Spleen (tissue), 13 donors: ENCODE measurements around the gene FAM13B. TPM values are rescaled to one million over a fixed set of nuclear protein-coding genes. Genes with fewer than 3 reads are reported as not detected.

Source experiments
- DNase-seq: peaks from one replicate; pipeline ENCODE4 v3.0.0-alpha.2; 2020
- H3K27ac ChIP-seq, 8 donors: fragments of 200-600 bp; sonication (generic) in 7 of 8; 1 replicate in 4 of 8; 2 replicates in 4 of 8; pipeline versions ENCODE4 v1.5.0 to v1.8.0; 2016 to 2021; ENCODE audit warnings: inconsistent platforms in 4 of 8, mild to moderate bottlenecking in 4 of 8, moderate library complexity in 1 of 8
- H3K27me3 ChIP-seq, 7 donors: fragments of 200-600 bp; sonication (generic) in 6 of 7; replicated peaks in 1 of 7; 1 replicate in 4 of 7; 2 replicates in 3 of 7; pipeline versions ENCODE4 v1.5.0 to v1.8.0; 2016 to 2021; ENCODE audit warnings: inconsistent platforms in 3 of 7, mild to moderate bottlenecking in 1 of 7
- H3K36me3 ChIP-seq, 6 donors: fragments of 200-600 bp; sonication (generic) in 5 of 6; 1 replicate in 4 of 6; 2 replicates in 2 of 6; pipeline versions ENCODE4 v1.5.0 to v1.8.0; 2016 to 2021; ENCODE audit warnings: inconsistent platforms in 2 of 6
- H3K4me1 ChIP-seq, 6 donors: fragments of 200-600 bp; sonication (generic) in 5 of 6; 1 replicate in 3 of 6; 2 replicates in 3 of 6; pipeline versions ENCODE4 v1.5.0 to v1.8.0; 2016 to 2021; ENCODE audit warnings: inconsistent platforms in 3 of 6
- H3K4me3 ChIP-seq, 8 donors: fragments of 200-600 bp; sonication (generic) in 7 of 8; 1 replicate in 4 of 8; 2 replicates in 4 of 8; pipeline versions ENCODE4 v1.5.0 to v1.8.0; 2016 to 2021; ENCODE audit warnings: inconsistent platforms in 4 of 8, mild to moderate bottlenecking in 4 of 8, moderate library complexity in 2 of 8
- H3K9me3 ChIP-seq, 8 donors: fragments of 200-600 bp; sonication (generic) in 7 of 8; 1 replicate in 4 of 8; 2 replicates in 4 of 8; pipeline versions ENCODE4 v1.5.0 to v1.8.0; 2016 to 2021; ENCODE audit warnings: inconsistent platforms in 4 of 8
- POLR2A ChIP-seq, 3 donors: fragments of 450-650 bp; IDR thresholded peaks; one replicate each; pipeline ENCODE4 v1.5.1; 2017; ENCODE audit warnings: antibody characterized with exemption in 3 of 3, mild to moderate bottlenecking in 1 of 3
- POLR2AphosphoS5 ChIP-seq, 3 donors: sonication (generic); formaldehyde crosslinking; IDR thresholded peaks; one replicate each; pipeline ENCODE4 v1.5.1; 2017; ENCODE audit warnings: antibody characterized with exemption in 3 of 3
- WGBS, 5 donors: extraction: QIAGEN DNeasy Blood & Tissue Kit in 3 of 5; methylation state at CpG; one replicate each; pipeline versions ENCODE4 v1.1.5 to v1.1.7; 2013 to 2018; 5-methylcytosine and 5-hydroxymethylcytosine counted together
- intact Hi-C: fragments of 100-400 bp; cut with DNase I; formaldehyde crosslinking; loops from one replicate; pipeline ENCODE4 v1.15.0; 2023; ENCODE audit warnings: low total_unique reads
- long read RNA-seq, 2 donors: transcript quantifications; one replicate each; lab custom pipeline, GENCODE V29; 2026
- polyA plus RNA-seq, 3 donors: library from polyadenylated mRNA; stranded (reverse); fragments of 200-250 nt; gene quantifications; one replicate each; pipeline ENCODE4 v1.2.1, GENCODE V29; 2013
- total RNA-seq, 7 donors: library from RNA; depleted of rRNA in 3 of 7; stranded (reverse); fragments of >200 nt in 3 of 7; fragmentation: NEBNext Ultra II Directional in 4 of 7; extraction: Animal tissue kit (Norgen Biotek cat#: 25700) in 4 of 7; gene quantifications; one replicate each; pipeline versions ENCODE4 v1.1.0 to v1.2.1, GENCODE V29; 2016 to 2021
- TF ChIP-seq, protein P1 (sequence below), 11 experiments: fragments of 200-600 bp in 7 of 11; fragments of 450-650 bp in 4 of 11; sonication (generic) in 4 of 11; IDR thresholded peaks in 8 of 11; conservative IDR thresholded peaks in 3 of 11; 1 replicate in 7 of 11; 2 replicates in 4 of 11; pipeline versions ENCODE4 v1.4.0 to v1.8.0; 2016 to 2021; ENCODE audit warnings: antibody characterized with exemption in 11 of 11, inconsistent platforms in 4 of 11, mild to moderate bottlenecking in 1 of 11
- donor health status: healthy with polysubstance abuse.
- donor health status: DM: no; HTN: no; CAD: no; lungs with moderate emphysema.
- donor health status: DM: no; HTN: no; CAD: no.
- donor health status: Bipolar disorder and iron deficiency.
- donor health status: healthy.
- donor health status: DM: no; HTN: no; CAD: no.
- donor health status: DM: yes; HTN: yes; CAD: no.

Gene FAM13B
- total RNA-seq (10 to 100 TPM; 57.6 to 91.9 (median 67.6) TPM), polyA plus RNA-seq (10 to 100 TPM; 11.3 to 14.5 (median 11.5) TPM)
- long read RNA-seq, donor 1, full-length matches to known transcripts: 2 of 2 reads
- long read RNA-seq, donor 1, partial matches to known transcripts: 0 of 2 reads
- long read RNA-seq, donor 1, other reads (novel, unspliced or antisense): 0 of 2 reads
- long read RNA-seq, donor 2, full-length matches to known transcripts: 4 of 4 reads
- long read RNA-seq, donor 2, partial matches to known transcripts: 0 of 4 reads
- long read RNA-seq, donor 2, other reads (novel, unspliced or antisense): 0 of 4 reads

DNA sequence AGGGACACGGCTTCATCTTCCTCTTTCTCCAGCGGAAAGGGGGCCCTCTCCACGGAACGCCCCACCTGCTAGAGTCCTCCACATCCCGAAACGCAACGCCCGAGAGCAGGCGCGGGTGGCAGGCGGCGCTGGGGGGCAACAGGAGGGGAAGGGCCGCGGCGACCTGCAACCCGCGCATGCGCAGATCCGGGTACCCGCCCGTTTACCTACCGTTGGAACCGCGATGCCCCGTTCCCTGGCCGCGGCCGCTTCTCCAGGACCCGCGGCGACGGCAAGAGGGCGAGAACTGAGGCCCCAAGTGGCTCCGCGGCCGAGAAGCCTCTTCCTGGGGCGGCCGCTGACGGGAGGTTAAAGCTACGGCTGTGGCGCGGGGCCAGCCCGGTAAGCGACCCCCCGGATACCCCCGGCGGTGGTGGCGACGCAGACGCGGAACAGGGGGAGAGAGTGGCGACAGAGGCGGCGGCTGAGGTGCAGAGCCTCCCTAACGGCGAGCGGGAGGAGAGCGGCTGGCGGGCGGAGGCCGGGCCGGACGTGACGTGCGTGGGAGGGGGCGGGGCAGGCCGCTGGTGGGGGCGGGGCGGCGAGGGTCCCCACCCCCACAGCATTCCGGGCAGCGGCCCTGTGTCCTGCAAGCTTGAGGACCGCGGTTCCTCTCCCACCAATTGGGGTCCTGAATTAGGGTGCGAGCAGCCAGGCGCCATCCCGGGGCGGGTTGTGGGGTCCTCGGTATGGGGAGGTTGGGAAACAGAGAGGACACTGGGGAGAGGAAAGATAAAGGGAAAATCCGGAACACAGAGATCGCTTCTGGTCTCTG lies at the start of gene FAM13B:
FAM13B (minus strand) TSS at position 508 of the 814 bp plus-strand sequence. CDS start 13,968 bp downstream, outside the sequence.
- Histone ChIP-seq H3K27ac (peak within 1 kb of the TSS; percentile 94 to 100 (median 100)), H3K4me1 (peaks cover 38 to 69% (median 59%) of the 10 kb centered on the region in 6 donors), H3K9me3 (no peaks in the 10 kb centered on the region), H3K27me3 (no peaks in the 10 kb centered on the region), H3K4me3 (peak within 1 kb of the TSS; percentile 79 to 99 (median 90)), H3K36me3 (no peaks in the 10 kb centered on the region)
- WGBS, 5 donors: 0 to 1% (median 0%) methylated on average over 34 to 81 of the region's 81 CpGs
- peak; percentile 96 for DNase-seq
- TF ChIP-seq, protein P1, sequence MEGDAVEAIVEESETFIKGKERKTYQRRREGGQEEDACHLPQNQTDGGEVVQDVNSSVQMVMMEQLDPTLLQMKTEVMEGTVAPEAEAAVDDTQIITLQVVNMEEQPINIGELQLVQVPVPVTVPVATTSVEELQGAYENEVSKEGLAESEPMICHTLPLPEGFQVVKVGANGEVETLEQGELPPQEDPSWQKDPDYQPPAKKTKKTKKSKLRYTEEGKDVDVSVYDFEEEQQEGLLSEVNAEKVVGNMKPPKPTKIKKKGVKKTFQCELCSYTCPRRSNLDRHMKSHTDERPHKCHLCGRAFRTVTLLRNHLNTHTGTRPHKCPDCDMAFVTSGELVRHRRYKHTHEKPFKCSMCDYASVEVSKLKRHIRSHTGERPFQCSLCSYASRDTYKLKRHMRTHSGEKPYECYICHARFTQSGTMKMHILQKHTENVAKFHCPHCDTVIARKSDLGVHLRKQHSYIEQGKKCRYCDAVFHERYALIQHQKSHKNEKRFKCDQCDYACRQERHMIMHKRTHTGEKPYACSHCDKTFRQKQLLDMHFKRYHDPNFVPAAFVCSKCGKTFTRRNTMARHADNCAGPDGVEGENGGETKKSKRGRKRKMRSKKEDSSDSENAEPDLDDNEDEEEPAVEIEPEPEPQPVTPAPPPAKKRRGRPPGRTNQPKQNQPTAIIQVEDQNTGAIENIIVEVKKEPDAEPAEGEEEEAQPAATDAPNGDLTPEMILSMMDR (IDR thresholded peaks at IDR 0.05 in 8 of 11, conservative IDR thresholded peaks at IDR 0.05 in 3 of 11): peak in 5 of 11 experiments; percentile 22 to 63 (median 30)
- TF ChIP-seq POLR2AphosphoS5 (IDR thresholded peaks at IDR 0.05): peak; percentile 92 to 95 (median 93)
- peak; percentile 13 to 43 (median 42) for TF ChIP-seq POLR2A (IDR thresholded peaks at IDR 0.05)
- intact Hi-C loops: no loop called here

DNA sequence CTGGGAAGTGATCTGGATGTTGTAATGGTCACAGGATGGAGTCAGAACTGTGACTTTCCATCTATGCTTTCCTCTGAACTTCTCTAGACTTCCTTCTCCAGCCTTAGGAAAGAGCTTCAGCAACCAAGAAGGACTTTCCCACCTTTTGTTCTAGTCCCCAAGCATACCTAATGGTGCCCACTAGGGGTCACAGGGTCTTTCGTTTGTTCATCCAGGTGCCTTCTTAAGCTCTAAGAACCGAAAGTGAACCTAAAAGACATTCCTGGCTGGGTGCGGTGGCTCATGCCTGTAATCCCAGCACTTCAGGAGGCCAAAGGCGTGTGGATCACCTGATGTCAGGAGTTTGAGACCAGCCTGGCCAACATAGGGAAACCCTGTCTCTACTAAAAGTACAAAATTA lies 49.2 kb upstream of the FAM13B start:
- no peaks in the 10 kb centered on the region for H3K36me3 ChIP-seq
- TF ChIP-seq POLR2A (IDR thresholded peaks at IDR 0.05) (no peak), POLR2AphosphoS5 (IDR thresholded peaks at IDR 0.05) (no peak)
- TF ChIP-seq, protein P1 (IDR thresholded peaks at IDR 0.05 in 8 of 11, conservative IDR thresholded peaks at IDR 0.05 in 3 of 11): no peak
- 84 to 90% (median 88%) methylated on average over 4 of the region's 4 CpGs for WGBS, 5 donors
- no peak overlapping the region for H3K27ac ChIP-seq
- H3K9me3 ChIP-seq: no peaks in the 10 kb centered on the region
- H3K4me1 ChIP-seq: peaks cover 0 to 15% (median 8%) of the 10 kb centered on the region in 6 donors
- intact Hi-C loops: no loop called here
- peak; percentile 24 for DNase-seq
- no peak overlapping the region for H3K4me3 ChIP-seq
- H3K27me3 ChIP-seq: no peaks in the 10 kb centered on the region

DNA sequence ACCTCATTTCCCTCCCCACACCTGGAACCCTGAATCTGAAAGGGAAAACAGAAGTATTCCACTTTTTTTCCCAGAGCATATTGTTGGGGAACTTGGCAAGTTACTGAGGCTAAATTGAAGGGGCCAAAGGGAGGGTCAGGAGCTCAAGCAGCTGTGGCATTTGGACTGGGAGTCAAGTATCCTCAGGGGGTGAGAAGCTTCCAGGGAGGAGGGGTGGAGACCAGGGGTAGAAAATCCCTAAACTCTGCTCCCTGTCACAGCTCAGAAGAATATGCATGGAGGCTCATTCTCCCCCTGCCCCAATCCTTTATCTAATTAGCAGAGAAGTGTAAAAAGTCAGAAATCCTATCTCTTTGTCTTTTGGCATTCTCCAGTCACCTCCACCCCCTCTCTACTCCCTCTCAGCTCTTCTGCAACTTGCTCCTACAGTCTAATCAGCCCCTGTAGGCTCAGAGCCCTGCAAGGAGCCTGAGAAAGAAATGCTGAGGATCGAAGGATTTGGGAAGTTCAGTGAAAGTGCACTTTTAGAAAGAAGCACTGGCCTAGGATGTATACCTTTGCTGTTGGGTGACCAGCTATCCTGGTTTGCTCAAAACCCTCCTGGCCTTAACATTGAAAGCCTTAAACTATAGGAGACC lies 45.2 kb upstream of the FAM13B start:
- H3K27ac ChIP-seq: no peak overlapping the region
- DNase-seq: no peak
- peaks cover 0 to 15% (median 8%) of the 10 kb centered on the region in 6 donors for H3K4me1 ChIP-seq
- WGBS, 5 donors: 29 to 77% (median 61%) methylated on average over 1 of the region's 1 CpG
- H3K9me3 ChIP-seq: no peaks in the 10 kb centered on the region
- no peaks in the 10 kb centered on the region for H3K36me3 ChIP-seq
- no peak overlapping the region for H3K4me3 ChIP-seq
- no peaks in the 10 kb centered on the region for H3K27me3 ChIP-seq
- intact Hi-C loops: loop anchor here (10.0 kb wide), 1 partner anchor 453 kb away; no protein-coding TSS in a partner anchor
- TF ChIP-seq POLR2A (IDR thresholded peaks at IDR 0.05): no peak
- no peak for TF ChIP-seq POLR2AphosphoS5 (IDR thresholded peaks at IDR 0.05)
- TF ChIP-seq, protein P1 (IDR thresholded peaks at IDR 0.05 in 8 of 11, conservative IDR thresholded peaks at IDR 0.05 in 3 of 11): no peak
